AG20443 (cell line): ENCODE data around the gene CAPN5.
A peak's percentile ranks its signal among the peaks of the same experiment; 100 is the strongest.

ENCODE experiments used
- DNase-seq: peaks from one replicate; pipeline ENCODE4 v3.0.0; 2012; ENCODE audit warnings: low spot score, mixed read lengths

CAPN5 gene

DNA sequence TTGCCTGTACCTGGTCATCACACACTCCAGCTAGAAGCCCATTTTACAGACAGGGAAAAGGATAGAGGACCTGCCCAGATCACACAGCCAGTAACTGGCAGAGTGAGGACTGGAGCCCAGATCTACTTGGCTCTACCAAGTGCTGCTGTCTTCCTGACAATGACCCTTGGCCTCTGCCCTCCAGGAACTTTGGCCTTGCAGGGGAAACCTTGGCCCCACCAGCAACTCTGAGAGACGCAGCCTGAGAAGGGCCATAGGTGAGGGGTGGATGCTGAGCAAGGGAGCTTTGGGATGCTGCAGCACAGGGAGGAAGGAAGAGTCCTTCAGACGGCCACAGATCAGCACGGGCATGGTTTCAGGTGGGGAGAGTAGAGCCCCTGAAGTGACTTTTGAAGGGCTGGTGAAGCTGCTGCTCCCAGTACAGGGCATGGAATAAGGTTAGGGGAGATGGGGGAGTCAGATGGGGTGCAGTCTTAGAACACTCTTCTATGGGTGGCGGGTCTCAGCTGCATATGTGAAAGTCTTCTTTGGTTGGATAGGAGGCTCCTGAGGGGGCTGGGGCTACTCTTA is 2.0 kb upstream of the CAPN5 start:
- DNase-seq: no peak

DNA sequence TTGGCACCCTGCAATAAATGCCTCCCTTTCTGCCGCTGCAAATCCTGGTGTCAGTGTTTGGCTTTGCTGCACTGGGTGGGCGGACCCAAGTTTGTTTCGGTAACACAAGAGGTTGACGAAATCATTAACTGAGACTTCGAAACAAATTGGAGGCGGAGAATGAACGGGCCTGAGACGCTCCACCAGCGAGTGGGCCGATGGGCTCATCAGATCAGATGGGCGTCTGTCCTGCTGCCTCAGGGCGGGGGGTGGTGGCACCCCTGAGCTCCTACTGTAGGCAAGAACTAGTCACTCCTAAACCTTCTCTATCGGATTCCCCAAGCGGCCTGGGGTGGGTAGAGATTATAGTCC is 918 bp upstream of the CAPN5 start:
- DNase-seq: peak; percentile 66

DNA sequence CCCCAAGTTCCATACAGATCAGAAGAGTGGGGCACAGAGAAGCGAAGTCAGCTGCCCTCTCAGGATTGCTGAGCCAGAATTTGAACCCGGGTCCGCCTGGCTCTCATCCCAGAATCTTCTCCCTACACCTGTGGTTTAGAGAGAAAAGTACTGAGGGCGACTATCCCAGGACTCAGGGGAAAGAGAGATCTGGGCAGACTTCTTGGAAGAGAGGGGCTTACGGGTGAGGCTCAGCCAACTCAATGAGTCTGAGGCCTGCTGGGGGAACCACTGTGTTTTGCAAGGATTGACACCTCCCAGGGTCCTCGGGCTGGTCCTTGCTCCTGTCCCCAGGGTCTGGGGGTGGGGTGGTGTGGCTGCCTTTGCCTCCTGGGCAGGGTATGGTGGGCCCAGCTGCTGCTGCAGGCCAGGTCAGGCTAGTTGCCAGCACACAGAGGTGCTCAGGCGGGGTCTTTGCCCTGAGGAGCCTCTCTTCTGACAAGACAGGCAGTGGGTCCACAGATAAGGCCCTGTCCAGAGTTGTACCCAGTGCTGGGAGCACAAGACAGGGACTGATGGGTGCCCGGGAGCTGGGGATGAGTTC is 1.2 kb downstream of the CAPN5 start:
- no peak for DNase-seq

- no peak for DNase-seq
Measured at GRCh38 chr11:77068457-77069335, 1.9 kb downstream of the CAPN5 start.

GRCh38 chr11:77069336-77069968 is 2.7 kb downstream of the CAPN5 start:
- DNase-seq: no peak

DNA sequence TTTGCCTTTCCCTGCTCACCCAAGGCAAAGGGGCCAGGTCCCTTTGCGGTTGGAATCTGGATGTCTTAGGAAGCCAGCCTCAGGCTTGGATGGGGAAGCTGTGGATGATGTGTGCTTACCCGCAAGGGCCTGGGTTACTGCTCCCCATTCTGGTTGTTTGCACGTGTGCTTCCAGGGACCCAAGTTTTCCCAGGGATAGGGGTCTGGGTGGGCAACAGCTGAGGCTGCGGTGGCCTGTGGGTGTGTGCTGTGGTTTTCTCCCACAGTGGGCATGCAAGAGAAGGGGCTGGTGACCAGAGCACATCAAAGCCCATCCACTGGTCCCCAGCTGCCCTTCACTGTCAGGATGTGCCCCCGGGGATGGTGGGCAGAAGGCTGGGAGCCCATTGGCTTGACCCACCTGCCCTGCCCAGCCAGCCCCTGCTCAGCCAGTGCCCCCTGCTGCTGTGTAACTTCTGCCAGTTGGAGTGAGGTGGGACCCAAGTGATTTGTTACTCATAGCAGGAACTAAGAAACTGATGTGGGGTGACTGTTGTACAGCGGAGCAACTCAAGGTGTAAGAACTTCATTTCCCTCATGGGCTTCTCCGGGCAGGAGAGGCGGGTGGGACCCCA is 3.3 kb downstream of the CAPN5 start:
- DNase-seq: no peak

GRCh38 chr11:77071077-77071476 is 4.3 kb downstream of the CAPN5 start:
- no peak for DNase-seq

GRCh38 chr11:77071671-77072605 is 5.2 kb downstream of the CAPN5 start:
- no peak for DNase-seq

DNA sequence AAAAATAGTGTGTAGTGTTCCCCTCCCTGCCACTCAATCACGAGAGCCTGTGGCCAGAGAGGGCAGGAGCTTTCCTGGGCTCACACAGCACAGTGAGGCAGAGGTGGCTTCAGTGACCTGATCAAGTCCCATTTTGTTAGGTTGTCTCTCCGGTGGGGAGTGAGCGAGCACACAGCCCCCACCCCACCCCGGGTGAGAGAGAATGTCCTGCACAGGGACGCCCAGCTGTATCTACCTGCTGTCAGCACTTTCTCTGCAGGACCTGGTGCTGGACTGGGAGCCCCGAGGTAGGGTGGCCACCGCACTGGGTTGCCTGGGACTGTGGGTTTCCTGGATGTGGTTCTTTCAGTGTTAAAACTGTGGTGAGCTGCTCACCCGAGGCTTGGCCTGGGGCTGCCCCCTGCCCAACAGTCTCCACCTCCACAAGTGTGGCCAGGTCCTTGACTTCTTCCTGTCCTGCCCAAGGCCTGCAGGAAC is 6.1 kb downstream of the CAPN5 start:
- DNase-seq: no peak

GRCh38 chr11:77073328-77074001 is 6.7 kb downstream of the CAPN5 start:
- peak; percentile 95 for DNase-seq

GRCh38 chr11:77074205-77074604 is 7.4 kb downstream of the CAPN5 start:
- no peak for DNase-seq

DNA sequence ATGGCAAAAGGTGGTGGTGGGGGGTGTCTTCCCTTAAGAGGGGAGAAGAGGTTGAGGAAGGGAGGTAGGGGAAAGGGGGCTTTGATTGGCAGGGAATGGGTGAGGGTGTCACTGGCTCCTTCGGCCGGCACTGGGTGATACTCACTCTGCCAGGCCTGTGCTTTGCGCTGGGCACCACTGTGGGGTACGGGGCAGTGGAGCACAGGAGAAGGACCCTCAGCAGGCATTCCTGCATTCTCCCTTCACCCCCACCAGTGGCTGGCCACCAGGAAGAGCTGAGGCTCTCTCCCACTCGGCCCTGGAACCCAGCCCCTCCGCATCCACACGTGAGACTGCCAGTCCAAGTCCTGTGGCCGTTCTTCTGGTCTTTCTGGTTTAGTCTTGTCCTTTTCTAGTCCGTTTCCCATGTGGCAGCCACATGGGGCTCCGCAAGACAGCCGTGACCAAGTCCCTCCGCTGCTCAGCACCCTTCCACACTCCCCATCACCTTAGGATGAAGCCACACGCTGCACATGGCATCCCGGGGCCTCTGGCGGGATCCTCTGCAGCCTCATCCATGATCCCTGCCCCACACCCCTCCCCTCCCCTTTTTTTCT is 8.0 kb downstream of the CAPN5 start:
- DNase-seq: no peak

- DNase-seq: no peak
Measured at GRCh38 chr11:77075425-77075905, 8.7 kb downstream of the CAPN5 start.

- no peak for DNase-seq
Measured at GRCh38 chr11:77079666-77080065, 12.9 kb downstream of the CAPN5 start.

- DNase-seq: peak; percentile 58
Measured at GRCh38 chr11:77080643-77081210, 14.0 kb downstream of the CAPN5 start.

DNA sequence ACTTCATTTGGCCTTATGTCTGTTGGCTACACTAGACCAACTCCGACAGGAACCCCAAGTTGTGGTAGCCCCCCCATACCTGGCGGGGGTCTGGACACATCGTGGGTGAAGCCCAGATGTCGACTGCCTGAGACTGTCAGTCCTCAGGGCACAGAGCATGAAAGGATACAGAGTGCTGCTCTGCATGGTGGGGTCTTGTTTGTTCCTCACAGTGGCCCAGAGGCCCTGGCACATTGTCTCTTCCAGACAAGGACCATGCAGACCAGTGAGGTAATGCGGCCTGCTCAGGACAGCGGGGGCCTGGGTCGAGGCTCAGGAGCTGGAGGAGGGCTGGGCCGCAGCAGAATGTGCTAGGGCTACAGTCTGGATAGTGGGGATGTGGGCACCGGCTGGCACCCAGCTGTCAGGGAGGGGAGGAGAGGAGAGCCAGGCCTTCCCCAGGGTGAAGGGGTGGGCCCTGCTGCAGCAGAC is 14.6 kb downstream of the CAPN5 start:
- no peak for DNase-seq

DNA sequence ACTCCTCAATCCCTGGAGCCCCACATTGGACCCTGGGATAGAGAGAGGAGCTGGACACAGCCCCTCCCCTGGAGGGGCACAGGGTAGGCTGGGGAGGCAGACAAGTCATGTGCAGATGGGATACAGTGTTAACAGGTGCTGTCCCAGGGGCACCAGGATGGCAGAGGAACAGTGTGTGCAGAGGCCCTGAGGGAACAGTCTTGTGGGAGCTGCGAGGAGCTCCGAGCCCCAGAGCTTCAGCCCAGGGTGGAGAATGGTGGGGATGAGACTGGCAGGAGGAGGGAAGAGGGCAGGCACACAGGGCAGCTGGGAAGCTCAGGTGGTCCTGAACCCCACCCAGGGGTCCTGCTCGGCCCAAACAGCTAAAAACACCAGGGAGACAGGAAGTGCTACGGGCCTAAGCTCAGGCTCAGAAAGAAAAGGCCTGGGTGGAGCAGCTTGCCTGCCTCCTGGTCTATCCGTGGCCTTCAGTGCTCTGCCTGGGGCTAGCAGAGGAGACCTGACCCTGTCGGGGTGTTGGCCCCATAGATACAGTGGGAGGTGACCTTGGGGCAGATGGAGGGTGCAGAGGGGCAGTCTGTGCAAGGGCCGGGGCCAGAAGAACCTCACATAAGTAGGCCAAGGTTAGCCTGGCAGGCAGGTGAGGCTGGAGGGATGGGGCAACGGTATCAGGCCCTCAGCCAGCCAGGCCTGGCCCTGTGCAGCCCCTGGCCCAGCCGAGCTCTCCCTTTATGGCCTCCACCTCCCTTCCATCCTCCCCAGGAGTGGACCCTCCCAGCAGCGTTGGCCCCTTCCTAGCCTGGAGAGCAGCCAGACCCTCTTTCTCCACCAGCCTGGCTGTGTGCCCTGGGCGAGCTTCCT is 15.4 kb downstream of the CAPN5 start:
- no peak for DNase-seq

DNA sequence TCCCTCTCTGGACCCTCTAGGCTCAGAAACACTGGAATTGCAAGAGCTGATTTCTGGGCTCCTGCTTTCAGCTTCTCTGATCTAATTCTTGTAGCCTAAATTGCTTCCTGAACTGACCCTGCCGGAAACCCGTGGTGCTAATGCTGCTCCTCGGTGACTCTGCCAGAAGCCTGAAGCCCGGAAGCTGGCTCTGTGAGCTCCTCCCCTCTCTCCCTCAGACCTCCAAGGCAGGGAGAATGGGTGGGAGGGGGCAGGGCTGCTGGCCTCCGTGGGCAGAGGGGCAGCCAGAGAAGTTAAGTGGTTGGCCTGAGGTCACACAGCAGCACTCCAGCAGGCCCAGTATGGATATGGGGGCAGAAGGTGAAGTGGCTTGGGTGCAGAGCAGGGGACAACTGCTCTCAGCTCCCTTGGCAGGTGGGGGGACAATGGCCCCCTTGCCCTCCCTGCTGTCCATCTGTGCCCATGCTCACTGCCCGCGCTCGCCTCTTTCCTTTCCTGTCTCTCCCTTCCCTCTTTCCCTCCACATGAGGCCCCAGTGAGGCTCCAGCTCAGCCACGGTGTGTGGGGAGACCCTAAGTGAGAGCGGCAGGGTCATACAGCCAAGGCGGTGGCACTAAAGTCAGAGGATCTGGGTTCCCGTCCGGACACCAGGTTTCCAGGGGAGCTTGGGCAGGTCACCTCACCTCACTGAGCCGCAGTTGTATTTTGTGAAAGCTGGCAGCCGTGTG is 16.2 kb downstream of the CAPN5 start:
- DNase-seq: peak; percentile 69
